ENCODE results near the gene PRDM16. TPM values are rescaled to one million over a fixed set of nuclear protein-coding genes. Genes with fewer than 3 reads are reported as not detected.

PRDM16 gene
- total and polyA plus RNA-seq, 3 donors from 2014 or later = 2.1 to 5.6 (median 4.7) TPM

- Histone ChIP-seq H3K36me3 (ENCODE audit: low read depth, missing control alignments) (no peaks in the 10 kb centered on the region), H3K4me1 (peaks cover 9% of the 10 kb centered on the region), H3K4me3 (no peak overlapping the region), H3K9me3 (no peaks in the 10 kb centered on the region), H3K27me3 (no peaks in the 10 kb centered on the region), H3K27ac (no peak overlapping the region)
- DNase-seq = no peak
- 69 to 86% methylated on average over 41 to 49 of the region's 49 CpGs for WGBS, 2 donors
- intact Hi-C loops (cut with DNase I; ENCODE audit: low total_unique reads) = no loop called here
- no peak for TF ChIP-seq CTCF (IDR thresholded peaks at IDR 0.05)
Measured at GRCh38 chr1:3114131-3114744, 45.2 kb downstream of the PRDM16 start.

- Histone ChIP-seq H3K27me3 (no peaks in the 10 kb centered on the region), H3K4me1 (peaks cover 9% of the 10 kb centered on the region), H3K4me3 (no peak overlapping the region), H3K9me3 (no peaks in the 10 kb centered on the region), H3K27ac (no peak overlapping the region), H3K36me3 (ENCODE audit: low read depth, missing control alignments) (no peaks in the 10 kb centered on the region)
- 84 to 93% methylated on average over 4 to 5 of the region's 8 CpGs for WGBS, 2 donors
- TF ChIP-seq CTCF (IDR thresholded peaks at IDR 0.05) (no peak), POLR2A (IDR thresholded peaks at IDR 0.05) (no peak)
- DNase-seq = no peak
- intact Hi-C loops (cut with DNase I; ENCODE audit: low total_unique reads) = no loop called here
Measured at GRCh38 chr1:3114846-3115245, 45.8 kb downstream of the PRDM16 start.

- DNase-seq = no peak
- Histone ChIP-seq H3K4me3 (no peak overlapping the region), H3K27me3 (no peaks in the 10 kb centered on the region), H3K27ac (no peak overlapping the region), H3K9me3 (no peaks in the 10 kb centered on the region), H3K36me3 (ENCODE audit: low read depth, missing control alignments) (no peaks in the 10 kb centered on the region), H3K4me1 (peaks cover 9% of the 10 kb centered on the region)
- intact Hi-C loops (cut with DNase I; ENCODE audit: low total_unique reads) = no loop called here
- 88 to 97% methylated on average over 11 to 38 of the region's 38 CpGs for WGBS, 2 donors
- TF ChIP-seq CTCF (IDR thresholded peaks at IDR 0.05) = no peak
- TF ChIP-seq POLR2A (IDR thresholded peaks at IDR 0.05) = no peak
Measured at GRCh38 chr1:3115275-3116149, 46.5 kb downstream of the PRDM16 start.

- Histone ChIP-seq H3K4me1 (peaks cover 9% of the 10 kb centered on the region), H3K27ac (no peak overlapping the region), H3K27me3 (no peaks in the 10 kb centered on the region), H3K9me3 (no peaks in the 10 kb centered on the region), H3K4me3 (no peak overlapping the region), H3K36me3 (ENCODE audit: low read depth, missing control alignments) (no peaks in the 10 kb centered on the region)
- DNase-seq = no peak
- intact Hi-C loops (cut with DNase I; ENCODE audit: low total_unique reads) = no loop called here
- WGBS, 2 donors = 93 to 94% methylated on average over 6 to 18 of the region's 18 CpGs
- no peak for TF ChIP-seq POLR2A (IDR thresholded peaks at IDR 0.05)
- no peak for TF ChIP-seq CTCF (IDR thresholded peaks at IDR 0.05)
Measured at GRCh38 chr1:3116150-3116510, 47.1 kb downstream of the PRDM16 start.

Data from testis (tissue), 3 donors.